GM12878 (cell line): ENCODE data around the gene ITM2A. TPM values are rescaled to one million over a fixed set of nuclear protein-coding genes. Genes with fewer than 3 reads are reported as not detected.

Source experiments
- ATAC-seq: fragments of 200-7000 bp; cut with Tn5 transposase; 3 replicates; pipeline ENCODE4 v1.9.1; 2020; ENCODE audit warnings: mild to moderate bottlenecking, moderate library complexity
- Bru-seq: library from RNA; stranded (reverse); fragments of 400-500 nt; gene quantifications from one replicate; lab custom pipeline; 2021; lab: Mats Ljungman, UMichigan
- BruChase-seq, 2 experiments: library from RNA; stranded (reverse); fragments of 400-500 nt; gene quantifications; one replicate each; lab custom pipeline; 2021; lab: Mats Ljungman, UMichigan
- BruUV-seq: library from RNA; stranded (reverse); fragments of 400-500 nt; replicated peaks from 2 replicates; lab custom pipeline; 2021; lab: Mats Ljungman, UMichigan
- CTCF ChIA-PET: fragments of 300-600 bp; sonication (Branson Sonifier 250); formaldehyde crosslinking; extraction: SDS; loops from one replicate; lab custom pipeline; 2021; ENCODE audit warnings: inconsistent platforms; lab: Yijun Ruan, JAX
- POLR2A ChIA-PET: fragments of 350-600 bp; formaldehyde crosslinking; extraction: SDS; loops from one replicate; lab custom pipeline; 2021; ENCODE audit warnings: inconsistent platforms; lab: Charles Lee
- RAD21 ChIA-PET: fragments of 300-600 bp; sonication (Branson Sonifier 250); formaldehyde crosslinking; loops from one replicate; lab custom pipeline; 2023; ENCODE audit warnings: antibody characterized with exemption; ENCODE audit not compliant: unreplicated experiment; lab: Charles Lee
- SMC1A ChIA-PET: fragments of 300-600 bp; sonication (Branson Sonifier 250); formaldehyde crosslinking; loops from one replicate; lab custom pipeline; 2023; ENCODE audit not compliant: unreplicated experiment, uncharacterized antibody; lab: Charles Lee
- DNase-seq: peaks from one replicate; pipeline ENCODE4 v3.0.0-alpha.2; 2011; ENCODE audit warnings: low read depth, low spot score
- FAIRE-seq: peaks from 3 replicates; lab custom pipeline; 2011; peaks lifted over from hg19 to GRCh38; lab: Jason Lieb, UNC
- H2AFZ ChIP-seq: 2 replicates; pipeline ENCODE4 v1.6.0; 2011; ENCODE audit warnings: low read depth, low read length, control low read depth; ENCODE audit not compliant: control insufficient read depth
- H3K27ac ChIP-seq: 2 replicates; pipeline ENCODE4 v1.5.1; 2011; ENCODE audit warnings: control low read depth; ENCODE audit not compliant: control insufficient read depth, insufficient read depth
- H3K27me3 ChIP-seq, 2 experiments: replicated peaks in 1 of 2; 2 replicates each; pipeline versions ENCODE4 v1.6.0 to v1.6.1; 2011; ENCODE audit warnings: low read length in 1 of 2; ENCODE audit not compliant: control insufficient read depth in 2 of 2, insufficient read depth in 2 of 2
- H3K36me3 ChIP-seq, 2 experiments: 2 replicates each; pipeline ENCODE4 v1.5.1; 2011; ENCODE audit warnings: low read length in 1 of 2; ENCODE audit not compliant: control insufficient read depth in 2 of 2, insufficient read depth in 2 of 2
- H3K4me1 ChIP-seq: 2 replicates; pipeline ENCODE4 v1.6.1; 2011; ENCODE audit warnings: mild to moderate bottlenecking, low read length, moderate library complexity, mixed read lengths; ENCODE audit not compliant: control insufficient read depth, insufficient read depth
- H3K4me2 ChIP-seq: 2 replicates; pipeline ENCODE4 v1.6.0; 2011; ENCODE audit warnings: control low read depth; ENCODE audit not compliant: control insufficient read depth, insufficient read depth
- H3K4me3 ChIP-seq: fragments of 200-600 bp; sonication (generic); 2 replicates; pipeline ENCODE4 v1.5.1; 2016
- H3K79me2 ChIP-seq: 2 replicates; pipeline ENCODE4 v1.6.0; 2011; ENCODE audit warnings: low read length; ENCODE audit not compliant: control insufficient read depth, insufficient read depth
- H3K9ac ChIP-seq: 2 replicates; pipeline ENCODE4 v1.8.0; 2011; ENCODE audit warnings: low read length, control low read depth, mixed read lengths; ENCODE audit not compliant: control insufficient read depth, insufficient read depth
- H3K9me3 ChIP-seq: replicated peaks from 3 replicates; pipeline ENCODE4 v1.5.1; 2011; ENCODE audit warnings: mild to moderate bottlenecking, low read length; ENCODE audit not compliant: control insufficient read depth, insufficient read depth
- H4K20me1 ChIP-seq: 2 replicates; pipeline ENCODE4 v1.6.0; 2011; ENCODE audit not compliant: control insufficient read depth, insufficient read depth
- ATF7 ChIP-seq: fragments of 450-650 bp; IDR thresholded peaks from 2 replicates; pipeline ENCODE4 v1.6.1; 2016; ENCODE audit warnings: low read depth, mild to moderate bottlenecking
- BHLHE40 ChIP-seq, 2 experiments: fragments of 450-650 bp in 1 of 2; IDR thresholded peaks; 2 replicates each; pipeline ENCODE4 v1.6.1; 2011 to 2017; ENCODE audit warnings: low read depth in 2 of 2, borderline replicate concordance in 1 of 2, improper control_type of control experiment in 1 of 2, low read length in 1 of 2, mild to moderate bottlenecking in 1 of 2
- CREB1 ChIP-seq: IDR thresholded peaks from 2 replicates; pipeline ENCODE4 v1.6.1; 2012; ENCODE audit warnings: low read depth, mild to moderate bottlenecking, inconsistent platforms
- EGR1 ChIP-seq, 2 experiments: IDR thresholded peaks; 1 replicate in 1 of 2; 2 replicates in 1 of 2; pipeline ENCODE4 v1.6.1; 2011 to 2012; ENCODE audit warnings: low read depth in 2 of 2, low read length in 2 of 2, borderline replicate concordance in 1 of 2, mild to moderate bottlenecking in 1 of 2, moderate library complexity in 1 of 2
- NR2C2 ChIP-seq: IDR thresholded peaks from 2 replicates; pipeline ENCODE4 v1.6.1; 2011; ENCODE audit warnings: borderline replicate concordance, low read depth; ENCODE audit not compliant: control insufficient read depth, insufficient read length
- POLR2A ChIP-seq: IDR thresholded peaks from 2 replicates; pipeline ENCODE4 v1.6.1; 2011; ENCODE audit warnings: low read depth, mild to moderate bottlenecking, low read length
- RUNX3 ChIP-seq: IDR thresholded peaks from 2 replicates; pipeline ENCODE4 v1.6.1; 2012; ENCODE audit warnings: low read length, inconsistent platforms
- SMARCA5 ChIP-seq: fragments of 450-650 bp; IDR thresholded peaks from 2 replicates; pipeline ENCODE4 v1.6.1; 2017; ENCODE audit warnings: mild to moderate bottlenecking
- SPI1 ChIP-seq: IDR thresholded peaks from 2 replicates; pipeline ENCODE4 v1.6.1; 2011; ENCODE audit warnings: low read depth, mild to moderate bottlenecking, low read length, moderate library complexity, borderline replicate concordance; ENCODE audit not compliant: insufficient read depth
- WGBS: methylation state at CpG from one replicate; pipeline ENCODE4 v1.1.6; 2016; ENCODE audit warnings: low lambda C conversion rate; ENCODE audit not compliant: insufficient replicate concordance, insufficient coverage; ENCODE audit errors: missing lambda C conversion rate; 5-methylcytosine and 5-hydroxymethylcytosine counted together
- in situ Hi-C: fragments of 300-500 bp; cut with MboI; formaldehyde crosslinking; loops from 9 replicates; pipeline ENCODE4 v1.14.3; 2018; ENCODE audit warnings: mixed read lengths
- intact Hi-C: fragments of 100-400 bp; cut with micrococcal nuclease; formaldehyde crosslinking; loops from one replicate; pipeline ENCODE4 v1.14.2; 2022; ENCODE audit not compliant: unreplicated experiment
- long read RNA-seq, 2 experiments: library from polyadenylated mRNA; unstranded; transcript quantifications; one replicate each; pipeline ENCODE4 v2.0.0, GENCODE V29; 2019 to 2020
- polyA minus RNA-seq, 3 experiments: library from RNA; depleted of rRNA, polyadenylated mRNA; stranded (reverse); fragments of >200 nt; gene quantifications; 2 replicates each; pipeline ENCODE4 v1.2.3, GENCODE V29; 2011
- polyA plus RNA-seq, 11 experiments: library from polyadenylated mRNA; depleted of rRNA in 4 of 11; unstranded in 6 of 11; stranded (reverse) in 5 of 11; fragments of >200 nt; fragmentation: Nextera tagmentation in 4 of 11; fragmentation: Illumina TruSeq in 1 of 11; extraction: Ambion mirVana in 4 of 11; extraction: Trizol in 1 of 11; gene quantifications; 1 replicate in 1 of 11; 2 replicates in 10 of 11; pipeline versions ENCODE4 v1.2.1 to v1.2.3, GENCODE V29; 2011 to 2016; ENCODE audit warnings: inconsistent platforms in 2 of 11, missing spikeins in 2 of 11, low read depth in 1 of 11
- total RNA-seq, 4 experiments: library from RNA; depleted of rRNA in 3 of 4; stranded (reverse); fragments of >200 nt in 3 of 4; fragmentation: Illumina TruSeq in 1 of 4; extraction: Trizol in 1 of 4; gene quantifications; 2 replicates each; pipeline versions ENCODE4 v1.2.1 to v1.2.3, GENCODE V29; 2013 to 2021
- TF ChIP-seq, protein P1 (sequence below), 3 experiments: IDR thresholded peaks in 2 of 3; conservative IDR thresholded peaks in 1 of 3; 2 replicates each; pipeline ENCODE4 v1.5.1; 2011; ENCODE audit warnings: low read depth in 3 of 3, low read length in 3 of 3, mild to moderate bottlenecking in 3 of 3, control low read depth in 2 of 3, moderate library complexity in 2 of 3, inconsistent platforms in 1 of 3, mixed read lengths in 1 of 3; ENCODE audit not compliant: control insufficient read depth in 2 of 3, insufficient read depth in 1 of 3; ENCODE audit errors: extremely low read depth in 1 of 3
- TF ChIP-seq, protein P2 (sequence below): fragments of 450-650 bp; IDR thresholded peaks from 2 replicates; pipeline ENCODE4 v1.6.1; 2016; ENCODE audit warnings: mild to moderate bottlenecking
- TF ChIP-seq, protein P3 (sequence below): IDR thresholded peaks from 2 replicates; pipeline ENCODE4 v1.6.1; 2012; ENCODE audit warnings: low read depth, low read length, improper control_type of control experiment

Gene ITM2A
- 50.2 and 60.5 TPM in 2 replicates for total RNA-seq (2013; cell fraction: nucleolus; rRNA removed)
- total RNA-seq (2014; rRNA removed), result 29.6 and 34.0 TPM in 2 replicates
- total RNA-seq (2014; rRNA removed; fragmentation: Illumina TruSeq; extraction: Trizol), result 30.7 and 32.6 TPM in 2 replicates
- 32.8 and 36.0 TPM in 2 replicates for total RNA-seq (2021)
- 49.0 TPM for polyA plus RNA-seq (2011; ENCODE audit: low read depth)
- polyA plus RNA-seq (2011; rRNA removed), result 202 and 229 TPM in 2 replicates
- polyA plus RNA-seq (2011; cell fraction: cytosol; rRNA removed), result 109 and 150 TPM in 2 replicates
- polyA plus RNA-seq (2011; cell fraction: nucleus; rRNA removed), result 57.6 and 70.1 TPM in 2 replicates
- polyA plus RNA-seq (2012), result 43.3 and 46.4 TPM in 2 replicates
- 32.7 and 38.2 TPM in 2 replicates for polyA plus RNA-seq (2014; fragmentation: Illumina TruSeq; extraction: Trizol)
- polyA plus RNA-seq (2014; fragmentation: Nextera tagmentation; extraction: Ambion mirVana), result 10 to 100 TPM; 74.4 to 89.7 TPM
- 29.8 and 33.3 TPM in 2 replicates for polyA plus RNA-seq (2014; rRNA removed)
- polyA plus RNA-seq (2016; fragmentation: Nextera tagmentation; extraction: Ambion mirVana), result 10 to 100 TPM; 51.5 to 61.2 TPM
- polyA minus RNA-seq (2011; rRNA and poly(A)+ RNA removed), result 133 and 194 TPM in 2 replicates
- 53.2 and 56.6 TPM in 2 replicates for polyA minus RNA-seq (2011; cell fraction: cytosol; rRNA and poly(A)+ RNA removed)
- polyA minus RNA-seq (2011; cell fraction: nucleus; rRNA and poly(A)+ RNA removed), result 9.8 and 9.9 TPM in 2 replicates
- percentile 77 among the genes with signal in this experiment for Bru-seq, nascent RNA
- BruChase-seq, experiment 1, labeled RNA remaining after a 6-hour chase, result percentile 85 among the genes with signal in this experiment
- percentile 72 among the genes with signal in this experiment for BruChase-seq, experiment 2, labeled RNA remaining after a 2-hour chase
- long read RNA-seq, experiment 1, transcript ITM2A-201 (6 exons, 1,641 nt), result major isoform, 48 of 59 reads
- long read RNA-seq, experiment 1, transcript ITM2A-202 (5 exons, 1,698 nt), result minor isoform, 7 of 59 reads
- long read RNA-seq, experiment 1, partial matches to known transcripts, result 1 of 59 reads
- long read RNA-seq, experiment 1, other reads (novel, unspliced or antisense), result 3 of 59 reads
- long read RNA-seq, experiment 2, transcript ITM2A-201 (6 exons, 1,641 nt), result major isoform, 368 of 440 reads
- long read RNA-seq, experiment 2, transcript ITM2A-202 (5 exons, 1,698 nt), result minor isoform, 36 of 440 reads
- long read RNA-seq, experiment 2, partial matches to known transcripts, result 13 of 440 reads
- long read RNA-seq, experiment 2, other reads (novel, unspliced or antisense), result 23 of 440 reads

DNA sequence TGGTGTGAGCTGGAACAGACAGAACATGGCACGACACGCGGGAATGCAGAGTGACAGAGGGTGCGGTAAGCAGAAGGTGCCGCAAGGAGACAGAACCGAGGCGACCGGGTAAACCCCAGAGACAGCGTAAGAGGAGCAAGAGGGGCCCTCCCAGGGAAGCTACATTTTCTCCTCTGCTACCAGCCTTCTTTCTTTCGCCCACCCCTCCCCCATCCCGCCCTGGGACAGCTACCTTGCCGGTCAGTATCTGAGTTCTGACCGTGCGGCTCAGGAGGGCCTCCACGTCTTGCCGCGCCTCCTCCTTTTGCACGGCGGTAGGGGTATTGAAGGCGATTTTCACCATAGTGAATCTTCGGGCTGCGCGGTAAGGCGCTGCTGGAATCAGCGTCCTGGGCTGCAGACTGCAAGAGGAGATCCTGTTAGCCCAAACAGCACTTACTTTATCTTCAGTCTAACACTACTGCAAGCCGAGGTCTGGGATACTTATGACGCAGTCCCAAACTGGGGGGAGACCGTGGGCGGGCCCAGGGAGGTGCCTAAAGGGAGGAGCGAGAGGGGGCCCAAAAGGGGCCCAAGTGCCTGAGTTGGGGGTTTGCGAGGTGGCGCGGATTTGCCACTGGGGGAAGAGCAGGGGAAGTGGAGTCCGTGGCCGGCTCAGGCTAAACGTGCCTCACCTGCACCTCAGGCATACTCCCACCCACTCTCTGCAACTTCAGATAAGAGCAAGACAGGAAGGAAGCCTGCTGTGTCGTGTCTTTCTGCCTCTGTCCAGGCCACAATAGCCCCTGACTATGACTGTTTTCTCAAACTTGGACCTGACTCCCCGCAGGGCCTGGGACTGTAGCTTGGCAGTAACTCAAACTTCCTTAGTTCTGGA is at the start of gene ITM2A:
ITM2A (minus strand) TSS at position 462 of the 877 bp plus-strand sequence; CDS start at position 343, 119 bp downstream.
- ATAC-seq (peak; percentile 82), FAIRE-seq (no peak)
- TSS peak; percentile 69 for BruUV-seq
- TF ChIP-seq POLR2A (peak; percentile 59), ATF7 (peak; percentile 40; the same call in 1 of the 2 replicates), BHLHE40 (IDR thresholded peaks at IDR 0.05; ENCODE audit: borderline replicate concordance in 1 of 2, low read depth in 2 of 2, low read length in 1 of 2) (peak in 1 of 2 experiments; percentile 77; a peak in 2 of 4 replicates), SMARCA5 (no peak), EGR1 (IDR thresholded peaks at IDR 0.05; ENCODE audit: borderline replicate concordance in 1 of 2, low read depth in 2 of 2, low read length in 2 of 2) (peak in 1 of 2 experiments; percentile 46; a peak in 1 of 3 replicates), NR2C2 (no peak), SPI1 (peak; percentile 10; the same call in 1 of the 2 replicates), CREB1 (0 out of 2 replicates have a peak, but pooled peaks have one; percentile 44), RUNX3 (peak; percentile 24)
- TF ChIP-seq, protein P1, sequence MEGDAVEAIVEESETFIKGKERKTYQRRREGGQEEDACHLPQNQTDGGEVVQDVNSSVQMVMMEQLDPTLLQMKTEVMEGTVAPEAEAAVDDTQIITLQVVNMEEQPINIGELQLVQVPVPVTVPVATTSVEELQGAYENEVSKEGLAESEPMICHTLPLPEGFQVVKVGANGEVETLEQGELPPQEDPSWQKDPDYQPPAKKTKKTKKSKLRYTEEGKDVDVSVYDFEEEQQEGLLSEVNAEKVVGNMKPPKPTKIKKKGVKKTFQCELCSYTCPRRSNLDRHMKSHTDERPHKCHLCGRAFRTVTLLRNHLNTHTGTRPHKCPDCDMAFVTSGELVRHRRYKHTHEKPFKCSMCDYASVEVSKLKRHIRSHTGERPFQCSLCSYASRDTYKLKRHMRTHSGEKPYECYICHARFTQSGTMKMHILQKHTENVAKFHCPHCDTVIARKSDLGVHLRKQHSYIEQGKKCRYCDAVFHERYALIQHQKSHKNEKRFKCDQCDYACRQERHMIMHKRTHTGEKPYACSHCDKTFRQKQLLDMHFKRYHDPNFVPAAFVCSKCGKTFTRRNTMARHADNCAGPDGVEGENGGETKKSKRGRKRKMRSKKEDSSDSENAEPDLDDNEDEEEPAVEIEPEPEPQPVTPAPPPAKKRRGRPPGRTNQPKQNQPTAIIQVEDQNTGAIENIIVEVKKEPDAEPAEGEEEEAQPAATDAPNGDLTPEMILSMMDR (IDR thresholded peaks at IDR 0.05 in 2 of 3, conservative IDR thresholded peaks at IDR 0.05 in 1 of 3; ENCODE audit: control insufficient read depth in 2 of 3, extremely low read depth in 1 of 3, insufficient read depth in 1 of 3, low read depth in 3 of 3, low read length in 3 of 3), result peak in 1 of 3 experiments; percentile 26; a peak in 1 of 6 replicates
- TF ChIP-seq, protein P2, sequence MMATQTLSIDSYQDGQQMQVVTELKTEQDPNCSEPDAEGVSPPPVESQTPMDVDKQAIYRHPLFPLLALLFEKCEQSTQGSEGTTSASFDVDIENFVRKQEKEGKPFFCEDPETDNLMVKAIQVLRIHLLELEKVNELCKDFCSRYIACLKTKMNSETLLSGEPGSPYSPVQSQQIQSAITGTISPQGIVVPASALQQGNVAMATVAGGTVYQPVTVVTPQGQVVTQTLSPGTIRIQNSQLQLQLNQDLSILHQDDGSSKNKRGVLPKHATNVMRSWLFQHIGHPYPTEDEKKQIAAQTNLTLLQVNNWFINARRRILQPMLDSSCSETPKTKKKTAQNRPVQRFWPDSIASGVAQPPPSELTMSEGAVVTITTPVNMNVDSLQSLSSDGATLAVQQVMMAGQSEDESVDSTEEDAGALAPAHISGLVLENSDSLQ, result peak; percentile 63; the same call in 1 of the 2 replicates
- TF ChIP-seq, protein P3, sequence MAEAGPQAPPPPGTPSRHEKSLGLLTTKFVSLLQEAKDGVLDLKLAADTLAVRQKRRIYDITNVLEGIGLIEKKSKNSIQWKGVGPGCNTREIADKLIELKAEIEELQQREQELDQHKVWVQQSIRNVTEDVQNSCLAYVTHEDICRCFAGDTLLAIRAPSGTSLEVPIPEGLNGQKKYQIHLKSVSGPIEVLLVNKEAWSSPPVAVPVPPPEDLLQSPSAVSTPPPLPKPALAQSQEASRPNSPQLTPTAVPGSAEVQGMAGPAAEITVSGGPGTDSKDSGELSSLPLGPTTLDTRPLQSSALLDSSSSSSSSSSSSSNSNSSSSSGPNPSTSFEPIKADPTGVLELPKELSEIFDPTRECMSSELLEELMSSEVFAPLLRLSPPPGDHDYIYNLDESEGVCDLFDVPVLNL, result no peak

More for the DNA sequence above, at the start of gene ITM2A:
- RAD21 ChIA-PET, result interaction anchor here (1.2 to 1.4 kb wide), 2 partner anchors 46 to 105 kb away, joined by 3 to 6 read pairs; no protein-coding TSS in a partner anchor
- in situ Hi-C loops, result no loop called here
- peak within 1 kb of the TSS; percentile 68 for H2AFZ ChIP-seq
- peak within 1 kb of the TSS; percentile 58 for H3K9ac ChIP-seq
- H3K4me3 ChIP-seq, result peak within 1 kb of the TSS; percentile 72
- H3K27ac ChIP-seq, result peak within 1 kb of the TSS; percentile 52
- POLR2A ChIA-PET, result no interaction called here
- intact Hi-C loops, result loop anchor here (10.0 kb wide), 1 partner anchor 412 kb away; no protein-coding TSS in a partner anchor
- no peaks in the 10 kb centered on the region for H3K27me3 ChIP-seq
- H3K4me2 ChIP-seq, result peak within 1 kb of the TSS; percentile 77
- no peaks in the 10 kb centered on the region for H3K36me3 ChIP-seq
- H3K79me2 ChIP-seq, result peaks cover 7% of the 10 kb centered on the region
- 31% methylated on average over 36 of the region's 38 CpGs for WGBS
- CTCF ChIA-PET, result interaction anchor here (1.1 kb wide), 1 partner anchor 45 kb away, joined by 3 read pairs; no protein-coding TSS in a partner anchor
- no peak for DNase-seq
- no peaks in the 10 kb centered on the region for H3K9me3 ChIP-seq
- H3K4me1 ChIP-seq, result no peaks in the 10 kb centered on the region; the same call in 1 of the 2 replicates
- H4K20me1 ChIP-seq, result no peaks in the 10 kb centered on the region
- SMC1A ChIA-PET, result interaction anchor here (1.1 to 1.7 kb wide), 4 partner anchors 40 to 184 kb away, joined by 3 to 6 read pairs (median 3); no protein-coding TSS in a partner anchor
